ENCODE results near the gene PDIA4. TPM values are rescaled to one million over a fixed set of nuclear protein-coding genes. Genes with fewer than 3 reads are reported as not detected.

The PDIA4 gene
- 171 to 184 TPM (median 176 TPM) in 5 replicates for total RNA-seq (2022; extraction: Qiagen RNA extraction; ENCODE audit: low read depth)

DNA sequence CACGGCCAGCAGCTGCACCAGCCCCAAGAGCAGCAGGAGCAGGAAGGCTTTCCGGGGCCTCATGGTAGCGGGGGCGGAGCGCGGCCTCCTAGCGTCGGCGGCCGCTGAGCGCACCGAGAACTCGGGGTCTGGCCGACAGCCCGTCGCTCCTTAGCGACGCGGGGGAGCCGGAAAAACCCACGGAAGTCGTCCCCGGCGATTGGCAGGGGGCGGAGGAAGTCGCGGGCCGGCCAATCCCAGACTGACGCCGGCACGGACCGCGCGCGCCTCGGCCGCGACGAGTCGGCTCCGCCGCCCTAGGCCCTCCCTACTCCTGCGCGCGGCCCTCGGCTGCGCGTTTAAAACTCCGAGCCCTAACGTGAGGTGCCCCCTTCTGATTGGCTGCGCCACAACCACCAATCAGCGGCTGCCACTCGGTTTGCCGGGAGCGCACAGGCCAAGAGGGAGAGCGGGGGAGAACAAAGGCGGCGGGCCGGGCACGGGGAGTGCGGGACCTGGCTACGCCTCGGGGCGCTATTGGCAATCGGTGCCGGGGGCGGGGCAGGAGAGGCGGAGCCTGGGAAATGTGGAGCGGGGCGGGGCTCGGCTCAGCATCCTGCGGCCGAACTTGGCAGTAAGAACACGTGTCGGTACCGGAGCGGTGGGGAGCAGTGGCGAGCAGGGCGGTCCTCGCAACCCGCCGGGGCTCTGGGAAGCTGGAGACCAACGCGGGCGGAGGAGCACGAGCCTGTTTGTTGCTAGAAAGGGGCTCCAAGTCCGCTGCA lies at the start of gene PDIA4:
TSS of gene PDIA4 (minus strand) at position 160 of the 764 bp plus-strand sequence. CDS start at position 63, 97 bp downstream.

Other genes with a start within 250 kb of the PDIA4 start
- 20.8 to 24.5 TPM (median 23.4 TPM) in 5 replicates for gene EZH2, start 144.2 kb downstream of the PDIA4 start, total RNA-seq (2022; extraction: Qiagen RNA extraction; ENCODE audit: low read depth)
- 5.3 to 7.0 TPM (median 6.4 TPM) in 5 replicates for gene ZNF786, start 62.2 kb upstream of the PDIA4 start, total RNA-seq (2022; extraction: Qiagen RNA extraction; ENCODE audit: low read depth)
- 1.3 to 1.9 TPM (median 1.5 TPM) in 5 replicates for gene ZNF425, start 97.8 kb upstream of the PDIA4 start, total RNA-seq (2022; extraction: Qiagen RNA extraction; ENCODE audit: low read depth)
- gene ZNF398, start 118.9 kb upstream of the PDIA4 start, total RNA-seq (2022; extraction: Qiagen RNA extraction; ENCODE audit: low read depth), result 8.5 to 10.6 TPM (median 9.9 TPM) in 5 replicates
- 15.0 to 25.3 TPM (median 23.6 TPM) in 5 replicates for gene ZNF282, start 167.0 kb upstream of the PDIA4 start, total RNA-seq (2022; extraction: Qiagen RNA extraction; ENCODE audit: low read depth)
- 8.7 to 11.7 TPM (median 11.1 TPM) in 5 replicates for gene ZNF212, start 211.1 kb upstream of the PDIA4 start, total RNA-seq (2022; extraction: Qiagen RNA extraction; ENCODE audit: low read depth)
- gene ZNF783, start 233.7 kb upstream of the PDIA4 start, total RNA-seq (2022; extraction: Qiagen RNA extraction; ENCODE audit: low read depth), result 4.0 to 7.6 TPM (median 6.8 TPM) in 5 replicates

All from A549 treated with ZK216348 at 1 μM for 4 hours (cell line).